HG02623 (cell line): ENCODE data around the gene MPND.
A peak's percentile ranks its signal among the peaks of the same experiment; 100 is the strongest.

Experiments
- ATAC-seq: cut with Tn5 transposase; IDR thresholded peaks from one replicate; pipeline ENCODE4 v1.9.1; 2021; ENCODE audit warnings: moderate library complexity; ENCODE audit not compliant: unreplicated experiment

MPND gene, protein sequence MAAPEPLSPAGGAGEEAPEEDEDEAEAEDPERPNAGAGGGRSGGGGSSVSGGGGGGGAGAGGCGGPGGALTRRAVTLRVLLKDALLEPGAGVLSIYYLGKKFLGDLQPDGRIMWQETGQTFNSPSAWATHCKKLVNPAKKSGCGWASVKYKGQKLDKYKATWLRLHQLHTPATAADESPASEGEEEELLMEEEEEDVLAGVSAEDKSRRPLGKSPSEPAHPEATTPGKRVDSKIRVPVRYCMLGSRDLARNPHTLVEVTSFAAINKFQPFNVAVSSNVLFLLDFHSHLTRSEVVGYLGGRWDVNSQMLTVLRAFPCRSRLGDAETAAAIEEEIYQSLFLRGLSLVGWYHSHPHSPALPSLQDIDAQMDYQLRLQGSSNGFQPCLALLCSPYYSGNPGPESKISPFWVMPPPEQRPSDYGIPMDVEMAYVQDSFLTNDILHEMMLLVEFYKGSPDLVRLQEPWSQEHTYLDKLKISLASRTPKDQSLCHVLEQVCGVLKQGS

DNA sequence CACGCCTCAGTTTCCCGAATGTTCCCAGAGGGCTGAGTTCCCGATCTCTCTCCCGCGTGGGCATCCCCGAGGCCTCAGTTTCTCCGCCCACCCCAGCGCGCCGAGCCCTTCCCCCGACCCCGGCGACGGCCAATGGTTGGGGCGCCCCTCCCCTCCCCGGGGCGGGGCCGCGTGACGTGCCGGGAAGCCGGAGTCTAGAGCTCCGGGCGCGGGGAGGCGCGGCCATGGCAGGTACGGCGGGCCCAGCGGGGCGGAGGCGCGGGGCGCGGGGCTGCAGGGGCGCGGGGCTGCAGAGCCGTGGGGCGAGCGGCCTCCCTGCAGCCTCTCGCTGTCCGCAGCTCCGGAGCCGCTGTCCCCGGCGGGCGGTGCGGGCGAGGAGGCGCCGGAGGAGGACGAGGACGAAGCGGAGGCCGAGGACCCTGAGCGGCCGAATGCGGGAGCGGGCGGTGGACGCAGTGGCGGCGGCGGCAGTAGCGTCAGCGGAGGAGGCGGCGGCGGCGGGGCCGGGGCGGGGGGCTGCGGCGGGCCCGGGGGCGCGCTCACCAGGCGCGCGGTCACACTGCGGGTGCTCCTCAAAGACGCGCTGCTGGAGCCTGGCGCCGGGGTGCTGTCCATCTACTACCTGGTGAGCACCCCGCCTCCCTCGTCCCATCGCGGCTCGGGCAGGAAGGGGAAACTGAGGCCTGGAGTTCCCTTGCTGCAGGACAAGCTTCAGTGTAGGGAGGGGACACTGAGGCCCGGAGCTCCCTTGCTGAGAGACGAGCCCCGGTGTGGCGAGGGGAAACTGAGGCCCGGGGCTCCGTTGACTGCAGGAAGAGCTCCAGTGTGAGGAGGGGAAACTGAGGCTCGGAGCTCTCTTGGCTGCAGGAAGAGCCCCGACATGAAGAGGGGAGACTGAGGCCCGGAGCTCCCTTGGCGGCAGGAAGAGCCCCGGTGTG, at the start of gene MPND:
Gene MPND (plus strand): TSS at position 193 of the 938 bp plus-strand sequence. CDS start 32 bp downstream, at position 225.
- peak; percentile 42 for ATAC-seq

DNA sequence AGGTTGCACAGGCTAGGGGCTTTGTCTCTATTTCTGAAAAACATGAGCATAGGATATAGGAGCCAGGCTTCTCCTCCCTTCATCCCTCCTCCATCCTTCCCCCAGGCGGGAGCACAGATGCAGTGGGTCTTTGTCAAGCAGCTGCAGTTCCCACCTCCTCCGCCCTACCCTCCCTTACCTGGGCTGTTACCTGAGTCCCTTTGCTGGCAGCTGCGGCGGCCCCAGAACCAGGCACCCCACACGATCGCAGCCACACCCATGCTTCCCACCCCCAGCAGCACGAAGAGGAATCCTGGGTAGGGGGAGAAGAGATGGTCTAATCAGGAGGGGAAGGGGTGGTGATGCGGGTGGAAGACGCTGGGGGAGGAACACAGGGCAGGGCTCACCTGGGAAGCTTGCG, 49.0 kb upstream of the MPND start:
- no peak for ATAC-seq

DNA sequence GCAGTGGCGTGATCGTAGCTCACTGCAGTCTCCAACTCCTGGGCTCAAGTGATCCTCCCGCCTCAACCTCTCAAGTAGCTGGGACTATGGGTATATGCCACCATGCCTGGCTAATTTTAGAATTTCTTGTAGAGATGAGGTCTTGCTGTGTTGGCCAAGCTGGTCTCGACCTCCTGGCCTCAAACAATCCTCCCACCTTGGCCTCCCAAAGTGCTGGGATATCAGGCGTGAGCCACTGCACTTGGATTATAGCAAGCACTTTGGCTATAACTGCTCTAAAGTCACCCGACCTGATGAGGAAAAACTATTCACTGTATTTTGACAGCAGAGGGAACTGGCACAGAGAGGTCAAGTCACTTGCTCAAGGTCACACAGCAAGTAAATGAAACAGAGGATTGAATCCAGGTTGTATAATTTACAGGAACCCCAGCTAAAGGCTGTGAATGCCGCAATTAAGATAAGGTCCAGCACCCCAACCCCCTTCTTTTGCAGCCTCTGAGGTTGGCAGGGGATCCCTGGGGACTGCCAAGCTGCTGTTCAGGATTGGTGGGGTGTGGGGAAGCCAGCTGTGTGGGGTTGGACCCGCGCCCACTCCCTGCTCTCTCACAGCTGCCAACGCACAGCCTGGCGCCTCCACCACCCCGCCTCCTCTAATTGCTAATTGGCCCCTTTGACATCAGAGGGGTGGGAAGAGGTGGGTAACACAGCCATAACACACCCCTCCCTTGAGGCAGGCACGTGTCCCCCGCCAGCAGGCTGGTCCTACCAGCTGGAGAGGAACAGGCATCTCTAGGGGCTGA, 47.2 kb upstream of the MPND start:
- ATAC-seq: no peak

DNA sequence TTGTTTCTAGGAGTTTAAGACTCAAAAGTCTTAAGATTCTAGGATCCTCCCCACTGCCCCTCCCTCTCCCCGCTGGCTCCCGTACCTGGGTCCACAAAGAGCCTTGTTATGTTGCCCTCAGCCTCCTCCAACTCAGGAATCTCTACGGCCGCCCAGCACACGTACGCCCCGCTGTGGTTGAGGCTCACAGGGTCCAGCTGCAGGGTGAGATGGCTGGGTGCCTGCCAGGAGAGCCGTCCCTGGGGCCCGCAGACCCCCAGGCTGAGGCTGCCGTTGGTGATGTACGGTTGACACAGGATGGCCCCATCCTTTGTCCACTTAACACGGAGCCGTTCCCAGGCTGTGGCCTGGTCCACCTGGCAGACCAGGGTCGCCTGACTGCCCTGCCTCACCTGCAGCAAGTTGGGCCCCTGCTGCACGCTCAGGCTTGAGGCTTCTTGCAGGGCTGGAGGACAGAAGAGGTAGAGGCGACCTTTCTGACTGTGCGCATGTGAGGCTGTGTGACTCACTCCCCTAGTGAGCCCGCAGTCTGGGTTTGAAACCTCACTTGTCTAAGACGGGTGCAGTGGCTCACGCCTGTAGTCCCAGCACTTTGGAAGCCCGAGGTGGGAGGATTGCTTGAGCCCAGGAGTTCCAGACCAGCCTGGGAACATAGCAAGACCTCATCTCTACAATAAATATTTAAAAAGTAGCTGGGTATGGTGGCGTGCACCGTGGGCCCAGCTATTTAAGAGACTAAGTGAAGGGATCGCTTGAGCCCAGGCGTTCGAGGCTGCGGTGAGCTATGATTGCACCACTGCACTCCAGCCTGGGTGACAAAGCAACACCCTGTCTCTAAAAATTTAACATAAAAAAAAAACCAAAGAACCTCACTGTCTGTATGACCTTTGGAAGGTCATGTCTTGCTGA, 45.2 kb upstream of the MPND start:
- ATAC-seq: no peak

DNA sequence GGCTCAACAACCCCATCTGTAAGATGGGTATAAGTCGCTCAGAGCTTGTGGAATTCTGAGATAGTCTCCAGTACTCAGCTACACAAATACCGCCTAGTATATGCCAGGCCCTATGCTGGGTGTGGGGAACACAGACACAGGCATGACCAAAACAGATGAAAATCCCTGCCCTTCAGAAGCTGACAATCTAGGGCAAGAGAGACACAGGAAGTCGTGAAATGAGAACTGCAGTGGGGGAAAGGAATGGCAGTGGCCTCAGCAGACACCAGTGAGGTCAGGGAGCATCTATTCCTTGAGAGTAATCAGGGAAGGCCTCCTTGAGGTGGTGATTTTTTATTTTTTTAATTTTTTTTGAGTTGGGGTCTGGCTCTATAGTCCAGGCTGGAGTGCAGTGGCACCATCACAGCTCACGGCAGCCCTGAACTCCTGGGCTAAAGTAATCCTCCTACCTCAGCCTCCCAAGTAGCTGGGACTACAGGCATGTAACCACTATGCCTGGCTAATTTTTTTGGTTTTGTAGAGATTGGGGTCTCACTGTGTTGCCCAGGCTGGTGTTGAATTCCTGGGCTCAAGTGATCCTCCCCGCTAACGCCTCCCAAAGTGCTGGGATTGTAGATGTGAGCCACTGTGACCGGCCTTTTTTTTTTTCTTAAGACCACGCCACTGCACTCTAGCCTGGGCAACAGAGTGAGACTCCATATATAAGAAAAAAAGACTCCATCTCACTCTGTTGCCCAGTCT, 44.4 kb upstream of the MPND start:
- no peak for ATAC-seq

DNA sequence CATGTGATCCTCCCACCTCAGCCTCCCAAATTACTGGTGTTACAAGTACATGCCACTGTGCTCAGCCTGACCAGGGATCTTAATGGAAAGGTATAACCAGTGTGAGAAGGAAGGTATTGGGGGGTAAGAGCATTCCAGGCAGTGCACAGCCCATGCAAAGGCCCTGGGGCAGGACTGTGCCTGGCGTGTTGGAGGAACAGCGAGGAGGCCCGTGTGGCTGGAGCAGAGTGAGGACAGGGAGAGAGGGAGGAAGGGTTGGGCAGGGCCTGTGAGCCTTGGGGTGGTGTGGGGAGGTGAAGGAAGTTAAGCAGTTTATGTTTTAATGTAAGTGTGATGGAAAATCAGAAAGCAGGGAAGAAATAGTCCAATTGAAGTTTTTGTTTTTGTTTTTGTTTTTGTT, 42.8 kb upstream of the MPND start:
- no peak for ATAC-seq

DNA sequence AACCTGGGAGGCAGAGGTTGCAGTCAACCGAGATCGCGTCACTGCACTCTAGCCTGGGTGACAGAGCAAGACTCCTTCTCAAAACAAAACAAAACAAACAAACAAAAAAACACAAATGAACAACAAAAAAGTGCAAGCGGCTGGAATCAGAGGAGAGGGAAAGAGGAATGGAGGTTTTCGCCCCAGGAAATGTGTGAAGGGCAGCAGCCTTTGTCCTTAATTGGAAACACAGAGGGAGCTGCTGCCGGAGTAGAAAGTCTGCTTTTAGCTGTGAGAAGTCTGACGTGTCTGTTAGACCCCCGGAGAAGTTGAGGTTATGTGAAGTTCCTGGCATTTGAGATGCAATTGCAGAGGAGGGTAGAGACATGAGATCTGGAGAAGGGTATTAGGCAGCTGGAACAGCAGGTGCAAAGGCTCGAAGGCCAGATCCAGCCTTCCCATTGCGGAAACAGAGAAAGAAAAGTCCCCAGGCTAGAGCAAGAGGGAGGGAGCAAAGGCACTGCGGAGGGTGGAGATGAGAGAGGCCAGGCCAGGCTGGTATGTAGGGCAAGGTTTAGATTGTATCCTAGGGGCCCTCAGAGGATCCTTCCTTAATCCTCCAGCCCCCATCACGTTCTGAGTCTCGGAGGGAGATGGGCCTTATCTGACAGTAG, 41.6 kb upstream of the MPND start:
- no peak for ATAC-seq

DNA sequence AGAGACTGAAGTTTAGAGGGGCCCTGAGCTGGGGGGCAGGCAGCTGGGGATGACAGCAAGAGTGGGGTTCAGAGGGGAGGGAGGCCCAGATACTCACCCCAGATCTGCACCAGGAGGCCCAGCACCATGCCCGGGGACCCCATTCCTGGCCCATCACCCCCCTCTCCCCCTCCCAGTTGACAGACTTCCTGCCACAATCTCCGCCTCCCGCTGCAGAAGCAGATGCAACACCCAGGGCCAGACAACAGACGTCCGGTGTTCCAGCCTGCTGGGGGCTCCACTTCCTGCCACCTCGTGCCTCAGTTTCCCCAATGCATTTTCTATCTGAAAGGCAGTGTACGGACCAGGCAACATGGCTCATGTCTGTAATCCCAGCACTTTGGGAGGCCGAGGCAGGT, 41.1 kb upstream of the MPND start, which contains the start of gene TMIGD2:
Gene TMIGD2 (minus strand): TSS at position 147 of the 398 bp plus-strand sequence. CDS start 4 bp downstream, at position 143.
- ATAC-seq: no peak

DNA sequence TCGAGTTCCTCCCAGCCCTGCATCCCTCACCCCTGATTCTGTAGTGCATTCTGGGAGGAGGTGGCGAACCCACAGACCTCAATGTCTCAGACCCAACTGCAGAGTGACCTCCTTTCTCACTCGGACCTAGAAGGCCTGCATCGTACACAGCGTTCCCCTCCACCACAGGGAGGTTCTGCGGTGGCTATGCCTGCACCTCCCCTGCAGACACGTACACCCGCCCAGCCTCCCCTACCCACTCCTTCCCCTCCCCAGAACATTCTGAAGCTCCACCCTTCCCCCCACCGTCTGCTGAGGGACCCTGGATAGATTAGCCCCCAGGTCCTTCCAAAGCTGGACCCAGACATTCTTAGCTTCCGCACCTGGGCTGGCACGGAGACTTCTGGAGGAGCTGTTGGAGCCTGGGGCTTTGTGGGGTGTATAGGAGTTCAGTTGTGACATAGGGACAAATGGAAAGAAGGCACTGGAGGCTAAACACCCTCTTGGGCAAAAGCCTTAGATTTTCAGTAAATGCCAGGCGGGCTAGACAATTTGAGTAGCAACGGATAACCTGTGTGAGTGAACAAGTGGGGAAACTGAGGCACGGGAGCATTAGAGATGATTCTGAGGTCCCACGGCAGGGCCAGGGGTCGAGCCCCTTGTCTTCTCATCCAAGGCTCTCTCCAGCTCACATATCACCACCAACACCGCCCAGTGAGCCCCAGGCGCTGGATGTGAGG, 39.4 kb upstream of the MPND start:
- ATAC-seq: no peak

DNA sequence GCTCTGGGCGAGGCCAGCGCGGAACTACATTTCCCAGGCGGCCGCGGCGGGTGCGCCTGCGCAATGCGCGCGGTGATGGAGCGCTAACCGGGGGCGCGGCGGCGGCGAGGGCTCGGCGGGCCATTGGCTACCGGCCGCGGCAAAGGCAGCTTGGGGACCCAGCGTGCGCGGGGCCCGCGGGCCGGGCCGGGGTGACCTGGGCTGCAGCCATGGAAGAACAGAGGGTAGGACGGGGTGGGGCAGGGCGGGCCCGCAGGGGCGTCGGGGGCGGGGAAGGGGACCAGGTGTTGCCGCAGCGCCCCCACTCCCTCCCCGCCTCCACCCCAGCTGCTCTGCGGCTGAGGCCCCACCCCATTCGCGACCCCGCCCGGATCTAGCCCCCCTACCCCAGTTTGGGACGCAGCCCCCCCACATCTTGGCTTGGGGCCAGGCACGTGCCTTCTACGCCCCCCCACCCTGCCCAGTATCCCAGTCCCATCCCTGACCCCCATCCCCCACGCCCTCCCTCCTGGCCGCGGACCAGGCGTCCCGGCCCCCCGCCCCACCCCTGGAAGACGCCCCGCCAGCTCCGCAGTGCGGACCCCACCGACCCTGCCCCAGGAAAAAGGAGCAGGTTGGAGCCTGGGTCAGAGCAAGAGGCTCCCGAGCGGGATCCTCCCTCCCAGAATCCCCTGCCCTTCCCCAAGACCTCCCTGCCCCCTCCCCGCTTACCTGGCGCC, 38.7 kb upstream of the MPND start, which contains the start of gene FSD1:
Gene FSD1 (plus strand): TSS at position 61 of the 719 bp plus-strand sequence. CDS start 149 bp downstream, at position 210.
- ATAC-seq: no peak

DNA sequence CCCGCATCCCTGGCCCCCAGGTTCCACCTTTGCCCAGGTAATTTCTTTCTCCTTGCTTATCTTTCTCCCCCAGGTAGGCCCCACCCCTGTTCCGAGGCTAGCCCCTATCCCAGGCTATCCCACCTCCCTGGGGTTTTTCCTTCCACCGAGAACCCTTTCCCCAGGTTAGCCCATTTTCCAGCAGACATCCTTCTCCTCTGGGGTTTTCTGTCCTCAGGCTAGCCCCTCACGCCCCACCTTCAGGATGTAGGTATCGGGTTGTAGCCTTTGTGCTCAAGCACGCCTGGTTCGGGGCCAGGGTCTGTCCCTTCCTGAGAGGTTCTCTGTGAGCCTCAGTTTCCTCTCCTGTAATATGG, 38.1 kb upstream of the MPND start:
- no peak for ATAC-seq

DNA sequence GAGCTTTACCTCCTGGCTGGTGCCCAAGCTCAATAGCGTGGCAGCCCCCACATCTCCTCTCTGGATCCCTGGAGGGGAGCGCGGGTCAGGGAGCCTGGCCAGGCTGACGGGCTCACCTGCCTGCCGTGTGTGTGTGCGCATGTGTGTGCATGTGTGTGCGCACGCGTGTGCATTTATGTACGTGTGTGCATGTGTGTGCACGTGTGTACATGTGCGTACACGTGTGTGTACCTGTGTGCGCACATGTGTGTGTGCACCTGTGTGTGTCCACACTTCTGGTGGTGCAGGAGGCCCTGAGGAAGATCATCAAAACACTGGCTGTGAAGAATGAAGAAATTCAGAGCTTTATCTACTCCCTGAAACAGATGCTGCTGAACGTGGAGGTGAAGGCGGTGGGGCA, 37.7 kb upstream of the MPND start:
- ATAC-seq: no peak

DNA sequence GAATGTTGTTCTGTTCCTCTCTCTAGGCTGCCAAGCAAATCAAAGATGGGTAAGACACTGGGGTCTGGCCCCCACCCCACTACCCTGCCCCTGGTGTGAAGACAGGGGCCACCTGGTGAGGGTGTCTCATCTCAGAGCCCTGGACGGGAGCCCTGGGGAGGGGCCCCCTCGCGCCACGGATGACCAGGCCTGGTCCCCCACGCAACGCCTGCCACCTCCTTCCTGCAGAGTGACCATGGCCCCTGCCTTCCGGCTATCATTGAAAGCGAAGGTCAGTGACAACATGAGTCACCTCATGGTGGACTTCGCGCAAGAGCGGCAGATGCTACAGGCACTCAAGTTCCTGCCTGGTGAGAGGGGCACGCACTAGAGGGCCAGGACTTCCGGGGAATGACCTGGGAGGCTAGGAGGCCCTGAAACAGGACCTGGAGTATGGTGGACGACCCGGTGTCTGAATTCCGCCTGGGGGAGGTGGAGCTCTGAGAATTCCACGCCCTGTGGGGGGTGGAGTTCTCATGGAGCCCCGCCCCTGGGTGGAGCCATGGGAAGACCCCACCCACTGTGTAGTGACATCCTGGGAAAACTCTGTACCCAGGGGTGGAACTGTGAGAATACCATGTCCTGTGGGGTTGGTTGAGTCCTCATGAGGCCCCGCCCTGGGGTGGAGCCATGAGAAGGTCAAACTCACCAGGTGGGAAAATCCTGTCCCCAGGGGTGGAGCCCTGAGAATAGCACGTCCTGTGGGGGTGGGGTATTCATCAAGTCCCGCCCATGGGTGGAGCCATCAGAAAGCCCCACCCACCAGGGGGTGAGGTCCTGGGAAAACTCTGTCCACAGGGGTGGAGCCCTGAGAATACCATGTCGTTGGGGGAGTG, 32.9 kb upstream of the MPND start:
- ATAC-seq: no peak

DNA sequence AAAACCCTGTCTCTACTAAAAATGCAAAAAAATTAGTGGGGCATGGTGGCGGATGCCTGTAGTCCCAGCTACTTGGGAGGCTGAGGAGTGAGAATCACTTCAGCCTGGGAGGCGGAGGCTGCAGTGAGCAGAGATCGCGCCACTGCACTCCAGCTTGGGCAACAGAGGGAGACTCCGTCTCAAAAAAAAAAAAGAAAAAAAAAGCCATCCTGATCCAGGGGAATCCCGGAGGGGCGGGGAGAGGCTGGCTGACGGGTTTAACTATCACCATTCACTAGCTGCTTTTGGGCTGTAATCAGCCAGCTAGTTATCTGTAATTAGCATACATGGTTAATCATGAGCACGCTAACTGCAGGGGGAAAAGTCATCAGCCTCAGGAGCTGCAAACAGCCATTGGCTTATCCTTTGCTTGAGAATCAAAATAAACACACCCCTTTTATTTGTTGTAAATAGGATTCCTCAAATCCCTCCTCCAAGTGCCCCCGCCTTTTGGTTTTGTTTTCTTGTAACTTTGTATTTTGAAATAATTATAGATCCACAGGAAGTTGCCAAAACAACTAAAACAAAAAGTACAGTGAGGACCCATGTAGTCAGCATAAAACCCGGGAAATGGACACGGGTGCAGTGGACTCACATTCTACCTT, 29.4 kb upstream of the MPND start:
- ATAC-seq: no peak

DNA sequence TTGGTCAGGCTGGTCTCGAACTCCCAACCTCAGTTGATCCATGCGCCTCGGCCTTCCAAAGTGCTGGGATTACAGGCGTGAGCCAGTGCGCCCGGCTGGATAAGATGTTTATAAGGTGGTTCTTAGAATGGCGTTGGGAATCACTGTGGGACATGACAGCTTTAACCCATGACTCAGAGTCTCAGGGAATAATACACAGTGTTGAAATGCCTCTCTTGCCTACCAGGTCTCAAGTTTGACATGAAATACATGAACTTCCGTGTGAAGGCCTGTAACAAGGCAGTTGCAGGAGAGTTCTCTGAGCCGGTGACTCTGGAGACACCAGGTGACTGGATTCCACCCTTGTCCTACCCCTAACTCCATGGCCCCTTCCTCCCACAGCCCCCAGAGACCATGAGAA, 26.4 kb upstream of the MPND start:
- no peak for ATAC-seq

DNA sequence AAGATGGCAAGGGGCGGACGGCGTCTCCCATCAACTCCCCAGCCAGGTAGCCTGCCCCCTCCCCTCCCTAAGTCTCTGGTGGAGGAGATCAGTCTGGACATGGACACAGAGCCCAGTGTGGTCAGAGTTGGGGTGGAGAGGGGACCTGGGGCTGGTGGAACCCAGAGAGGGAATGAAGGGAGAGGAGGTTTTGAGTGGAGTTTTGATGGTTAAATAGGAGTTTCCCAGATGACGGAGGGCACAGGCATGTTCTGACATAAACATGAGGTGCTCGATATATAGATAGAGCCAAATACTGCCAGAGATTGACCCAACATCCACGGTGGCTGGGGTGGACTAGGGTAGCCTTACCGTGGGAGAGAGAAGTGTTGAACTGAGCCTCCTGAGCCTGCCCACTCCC, 24.9 kb upstream of the MPND start:
- ATAC-seq: no peak
